GM19328 (cell line): ENCODE results near the gene QKI.

Source experiments
- ATAC-seq: cut with Tn5 transposase; IDR thresholded peaks from one replicate; pipeline ENCODE4 v1.9.1; 2021; ENCODE audit warnings: mild to moderate bottlenecking, moderate library complexity; ENCODE audit not compliant: unreplicated experiment

The QKI gene

DNA sequence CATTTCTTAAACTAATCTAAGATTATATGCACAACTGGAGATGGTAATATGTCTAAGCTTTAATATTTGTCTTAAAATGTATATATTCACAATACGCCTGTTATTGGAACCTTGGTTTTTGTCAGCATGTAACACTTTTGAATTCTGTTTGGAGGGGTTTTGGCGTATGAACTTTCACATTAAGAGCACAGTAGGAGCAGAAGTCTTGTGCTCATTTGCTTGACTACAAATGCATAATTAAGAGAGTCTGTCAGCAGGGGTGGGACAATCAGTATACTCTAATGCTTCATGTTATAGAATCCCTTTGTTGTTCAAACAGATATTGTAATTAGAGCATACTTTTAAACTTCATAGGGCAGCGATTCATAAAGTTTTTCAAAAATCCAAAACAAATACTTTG, 112.8 kb downstream of the QKI start:
- ATAC-seq: no peak

DNA sequence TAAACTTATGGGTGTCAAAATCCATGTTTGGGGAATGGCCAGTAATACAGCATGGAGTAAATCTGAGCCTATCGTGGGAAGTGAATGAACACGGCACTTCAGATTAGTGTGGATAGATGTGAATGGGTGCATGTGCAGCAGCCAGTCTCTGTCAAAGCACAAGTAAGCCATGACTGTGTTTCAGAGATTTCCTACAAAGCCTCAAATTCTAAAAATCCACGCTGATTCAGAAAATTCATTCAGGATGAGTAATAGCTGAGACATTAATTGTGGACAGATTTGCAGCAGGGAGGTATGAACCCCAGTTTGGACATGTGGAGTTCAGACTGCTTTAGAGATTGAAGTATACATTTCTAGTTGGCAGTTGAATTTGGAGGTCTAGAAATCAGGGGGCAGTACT, 115.1 kb downstream of the QKI start:
- ATAC-seq: no peak

DNA sequence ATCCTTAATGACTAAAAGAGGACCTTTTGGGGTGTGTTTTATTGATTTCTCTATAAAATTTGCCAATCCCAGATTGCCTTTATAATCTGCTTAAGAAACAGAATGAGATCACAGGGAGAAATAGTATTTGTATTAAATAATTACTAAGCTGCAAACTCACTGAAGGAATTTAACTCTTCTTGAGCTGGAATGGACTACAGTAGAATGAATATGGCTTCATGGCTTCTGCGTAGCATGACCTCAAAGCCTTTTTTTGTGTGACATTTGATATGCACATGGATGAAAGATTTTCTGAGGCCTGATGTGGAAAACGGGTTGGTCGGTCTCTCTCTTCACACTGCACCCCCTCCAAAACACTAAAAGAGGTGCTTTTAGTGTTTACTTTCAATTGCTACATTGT, 115.9 kb downstream of the QKI start:
- ATAC-seq: no peak

DNA sequence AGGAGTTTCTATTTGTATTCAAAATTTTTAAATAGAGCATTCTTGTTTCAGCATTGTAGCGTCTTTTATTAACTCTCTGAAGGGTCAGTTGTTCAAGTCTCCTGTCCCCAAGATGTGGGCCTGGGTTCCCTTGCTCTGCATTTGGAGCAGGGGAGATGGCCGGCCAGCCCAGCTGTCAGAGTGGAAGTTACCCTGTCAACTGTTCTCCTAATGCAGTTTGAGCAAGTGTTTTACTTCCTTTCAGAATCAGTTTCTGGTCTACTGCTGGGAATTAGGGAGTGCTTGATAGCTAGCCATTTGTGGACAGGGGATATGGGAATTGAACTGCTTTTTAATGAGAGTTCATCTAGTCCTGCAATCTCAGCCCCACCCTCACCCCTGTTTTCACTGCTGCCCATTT, 116.6 kb downstream of the QKI start:
- ATAC-seq: no peak

DNA sequence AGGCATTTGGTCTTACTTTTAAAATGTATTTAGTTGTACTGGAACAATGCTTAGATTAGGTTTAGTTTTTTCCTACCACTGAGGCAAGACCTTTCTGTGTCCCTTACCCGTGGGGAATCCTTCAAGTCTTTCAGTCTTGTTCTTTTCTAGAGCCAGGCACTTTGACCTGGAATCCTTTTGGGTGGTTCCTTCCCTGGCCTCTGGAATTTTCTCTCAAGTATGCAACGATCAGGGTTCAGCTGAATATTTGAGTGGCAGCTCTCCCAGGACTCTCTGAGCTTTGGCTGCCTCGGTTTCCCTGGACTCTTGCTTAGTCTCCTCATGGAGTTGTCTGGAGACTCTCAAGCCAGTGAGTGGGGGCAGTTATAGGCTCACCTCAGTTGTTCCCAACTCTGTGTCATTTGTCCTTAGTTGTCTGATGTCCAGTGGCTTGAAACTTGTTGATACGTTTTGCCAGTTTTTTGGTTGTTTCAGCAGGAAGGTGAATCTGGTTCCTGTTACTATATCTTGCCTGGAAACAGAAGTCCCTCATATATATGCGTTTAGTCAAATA, 118.1 kb downstream of the QKI start:
- no peak for ATAC-seq

DNA sequence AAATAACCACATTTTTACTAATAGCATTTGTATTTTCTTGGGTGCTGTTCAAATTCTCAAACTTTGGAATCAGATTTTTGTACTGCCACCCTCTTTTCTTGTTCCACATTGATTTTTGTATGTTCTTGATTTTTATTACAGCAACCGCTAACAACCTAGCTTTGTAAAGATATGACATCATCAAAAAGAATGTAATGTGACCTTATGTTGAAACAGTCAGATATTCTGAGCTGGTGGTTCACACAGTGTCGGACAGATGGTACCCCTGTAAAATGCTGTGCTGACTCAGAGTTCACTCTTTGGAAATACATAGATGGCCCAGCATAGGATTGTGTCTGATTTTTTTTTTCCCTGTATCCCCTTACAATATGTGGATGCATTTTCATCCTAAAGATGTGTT, 118.9 kb downstream of the QKI start:
- no peak for ATAC-seq

DNA sequence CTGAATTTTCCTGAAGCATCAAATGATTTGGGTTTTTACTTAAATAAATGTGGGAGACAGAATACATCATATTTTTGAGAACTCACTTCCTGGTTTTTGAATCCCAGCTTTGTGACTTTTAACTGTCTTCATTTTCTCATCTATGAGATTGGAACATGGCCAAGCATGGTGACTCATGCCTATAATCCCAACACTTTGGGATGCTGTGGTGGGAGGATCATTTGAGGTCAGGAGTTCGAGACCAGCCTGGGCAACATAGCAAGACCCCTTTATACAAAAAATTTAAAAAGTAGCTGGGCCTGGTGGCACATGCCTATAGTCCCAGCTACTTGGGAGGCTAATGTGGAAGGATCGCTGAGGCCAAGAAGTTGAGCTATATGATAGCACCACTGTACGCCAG, 122.3 kb downstream of the QKI start:
- no peak for ATAC-seq

DNA sequence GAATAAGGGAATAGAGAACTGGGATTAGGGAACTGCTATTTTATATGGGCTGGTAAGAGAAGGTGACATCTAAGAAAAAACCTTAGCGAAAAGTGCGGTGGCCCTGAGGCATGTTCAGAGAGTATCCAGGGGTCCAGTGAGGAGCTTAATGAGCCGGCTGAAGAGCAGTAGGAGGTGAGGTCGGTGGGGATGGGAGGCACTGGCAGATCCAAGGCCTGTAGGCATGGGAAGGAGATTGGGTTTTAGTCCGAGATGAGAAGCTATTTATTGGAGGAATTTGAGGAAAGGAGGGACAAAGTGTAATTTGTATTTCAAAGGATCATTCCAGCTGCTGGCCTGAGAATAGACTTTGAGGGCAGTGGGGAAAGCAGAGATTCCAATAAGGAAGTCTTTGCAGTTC, 123.8 kb downstream of the QKI start:
- ATAC-seq: no peak

DNA sequence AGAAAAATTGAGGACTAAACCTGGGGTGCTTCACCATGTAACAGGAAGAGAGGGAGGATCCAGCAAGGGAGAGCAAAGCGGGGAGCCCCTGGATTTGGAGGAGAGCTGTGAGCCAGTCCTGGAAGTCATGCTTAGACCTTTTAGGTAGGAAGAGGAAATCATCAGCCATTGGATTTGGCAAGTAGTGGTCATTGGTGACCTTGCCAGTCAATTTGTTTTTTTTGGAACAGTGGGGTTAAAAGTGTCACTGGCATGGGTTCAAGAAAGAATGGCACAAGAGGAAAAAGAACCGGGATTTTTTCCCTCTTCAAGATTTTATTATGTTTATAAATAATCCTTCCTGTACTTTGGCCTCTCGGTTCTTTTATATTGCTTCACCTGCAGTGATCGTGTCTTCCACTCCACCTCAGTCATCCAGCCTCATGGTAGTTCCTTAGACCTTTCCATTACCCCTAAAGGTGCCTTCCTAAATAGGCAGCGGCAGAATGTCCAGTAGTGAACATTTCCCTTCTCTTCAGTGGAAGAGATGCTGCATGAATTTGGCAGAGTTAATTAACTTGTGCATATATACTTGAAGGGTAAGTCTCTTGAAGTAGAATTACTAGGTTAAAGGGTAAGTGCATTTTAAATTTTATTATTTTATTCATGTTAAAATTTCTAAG, 124.7 kb downstream of the QKI start:
- ATAC-seq: no peak

DNA sequence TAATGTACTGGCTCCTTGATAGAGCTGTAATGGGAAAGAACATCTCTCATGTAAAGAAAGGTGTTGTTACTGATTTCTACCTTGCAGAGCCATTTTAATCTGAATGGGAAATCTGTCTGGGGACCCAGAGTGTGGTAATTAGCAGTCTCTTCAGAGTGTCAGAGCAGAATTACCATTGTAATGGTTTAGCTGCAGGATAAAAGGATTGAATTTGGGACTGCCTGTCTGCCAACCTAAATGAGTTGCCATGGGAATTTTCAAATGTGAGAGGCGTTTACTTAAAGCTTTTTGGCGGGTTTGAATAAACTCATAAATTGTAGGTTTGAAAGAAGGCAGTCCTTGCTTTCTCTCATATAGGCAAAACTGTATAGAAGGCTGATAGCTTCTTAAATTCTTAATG, 128.8 kb downstream of the QKI start:
- ATAC-seq: no peak

DNA sequence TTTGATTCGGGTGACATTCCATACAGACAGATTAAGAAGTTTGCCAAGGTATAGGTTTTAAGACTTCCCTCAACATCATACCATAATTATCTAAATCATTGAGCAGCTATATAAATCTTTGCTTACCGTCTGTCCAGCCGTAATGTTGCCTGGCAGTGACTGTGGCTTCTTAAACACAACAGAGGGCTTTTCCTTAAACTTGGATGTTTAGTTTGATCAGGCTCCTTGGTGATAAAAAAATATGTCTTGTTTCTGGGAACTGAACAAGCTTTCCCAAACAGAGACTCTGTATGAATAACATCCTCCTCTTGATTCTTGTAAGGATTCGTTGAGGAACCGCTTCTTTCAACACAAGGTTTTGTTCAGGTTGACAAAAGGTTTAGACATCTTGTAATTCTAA, 130.9 kb downstream of the QKI start:
- ATAC-seq: no peak

DNA sequence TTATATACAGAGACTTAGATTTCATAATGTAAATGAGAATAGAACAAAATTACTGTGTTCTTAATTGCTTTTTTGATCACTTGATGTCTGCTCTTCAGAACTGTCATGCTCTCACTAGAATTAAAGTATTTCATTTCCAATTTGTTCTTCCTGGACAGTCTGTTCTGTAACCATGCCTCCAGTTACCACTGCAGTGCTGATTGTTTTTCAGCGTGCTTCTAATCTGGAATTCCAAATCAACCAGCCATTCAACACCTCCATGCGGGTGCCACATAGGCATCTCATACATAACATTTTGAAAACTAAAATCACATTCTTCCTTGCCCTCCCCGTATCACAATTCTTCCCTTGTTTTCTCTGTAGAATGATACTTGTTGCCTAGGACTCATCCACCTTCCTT, 132.8 kb downstream of the QKI start:
- ATAC-seq: no peak

DNA sequence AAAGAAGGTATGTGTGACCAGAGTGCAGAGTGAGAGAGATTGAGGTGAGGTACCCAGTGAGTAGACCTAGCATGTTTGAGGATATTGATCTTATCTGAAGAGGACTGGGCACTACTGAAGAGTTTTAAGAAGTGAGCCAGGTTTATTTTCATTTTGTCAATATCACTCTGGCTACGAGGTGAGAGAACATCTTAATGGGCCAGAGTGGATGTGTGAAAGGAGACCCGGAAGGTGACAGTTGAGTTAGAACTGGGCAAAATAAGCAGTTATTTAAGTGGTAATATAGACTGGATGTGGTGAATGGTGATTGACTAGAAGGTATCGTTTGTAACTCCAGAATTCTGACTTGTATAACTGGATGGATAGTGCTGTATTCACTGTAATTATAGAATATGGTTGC, 134.1 kb downstream of the QKI start:
- ATAC-seq: no peak

DNA sequence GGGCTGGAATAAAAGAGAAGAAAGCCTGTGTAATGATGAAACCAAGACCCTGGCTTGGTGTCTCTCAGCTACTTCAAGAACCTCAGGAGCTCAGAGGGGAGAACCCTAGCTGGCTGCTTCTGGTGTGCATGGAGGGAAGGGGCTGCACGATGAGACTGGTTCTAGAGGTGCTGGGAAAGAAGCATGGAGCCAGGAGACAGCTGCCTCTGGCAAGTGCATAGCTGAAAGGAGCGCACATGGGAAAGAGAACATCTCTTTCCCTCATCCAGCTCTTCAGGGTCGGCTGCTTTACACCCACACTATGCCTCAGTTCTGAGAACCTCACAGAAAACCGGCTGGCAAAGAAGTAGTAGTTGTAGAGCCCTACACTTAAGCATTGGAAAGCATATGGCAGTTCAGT, 139.5 kb downstream of the QKI start:
- no peak for ATAC-seq

DNA sequence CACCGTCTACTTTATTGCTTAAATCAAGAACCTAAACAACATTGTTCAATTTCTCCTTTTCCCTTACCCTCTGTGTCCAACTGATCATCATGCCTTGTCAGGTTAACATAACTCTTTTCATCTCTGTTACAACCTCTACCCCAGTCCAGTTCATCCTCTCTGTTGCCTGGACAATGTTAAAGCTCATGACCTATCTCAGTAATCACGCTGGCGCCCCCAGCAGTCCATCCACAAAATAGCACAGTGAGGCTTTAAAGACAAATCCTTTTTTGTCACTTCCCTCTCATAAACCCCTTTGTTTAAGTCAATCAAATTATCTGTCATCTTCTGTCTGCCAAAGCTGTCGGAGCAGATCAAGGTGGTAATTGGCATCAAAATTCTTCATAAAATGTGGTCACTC, 140.1 kb downstream of the QKI start:
- no peak for ATAC-seq

DNA sequence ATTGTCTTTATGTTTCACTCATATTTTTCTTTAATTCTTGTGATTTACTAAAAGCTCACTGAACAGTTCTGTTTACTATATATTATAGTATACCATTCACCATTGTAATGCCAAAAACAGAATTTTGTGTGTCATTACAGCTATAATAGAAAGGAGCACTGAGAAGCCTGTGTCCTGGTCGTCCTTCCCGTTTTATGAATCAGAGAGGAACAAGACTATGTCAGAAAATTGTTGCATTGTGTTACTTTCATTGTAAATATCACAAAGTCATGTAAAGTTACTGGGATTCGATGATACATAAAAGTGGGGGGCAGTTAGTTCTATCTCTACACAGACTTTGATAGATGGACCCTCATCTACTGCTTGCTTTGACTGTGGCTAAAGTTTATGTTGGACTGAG, 145.1 kb downstream of the QKI start:
- no peak for ATAC-seq

DNA sequence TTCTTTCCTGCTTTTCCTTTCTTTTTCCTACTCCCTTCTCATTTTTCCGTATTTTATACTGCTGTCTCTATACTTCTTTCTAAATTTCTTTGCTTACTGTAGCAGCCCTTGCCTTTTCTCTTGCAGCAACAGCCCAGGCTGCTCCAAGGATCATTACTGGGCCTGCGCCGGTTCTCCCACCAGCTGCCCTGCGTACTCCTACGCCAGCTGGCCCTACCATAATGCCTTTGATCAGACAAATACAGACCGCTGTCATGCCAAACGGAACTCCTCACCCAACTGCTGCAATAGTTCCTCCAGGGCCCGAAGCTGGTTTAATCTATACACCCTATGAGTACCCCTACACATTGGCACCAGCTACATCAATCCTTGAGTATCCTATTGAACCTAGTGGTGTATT, 148.8 kb downstream of the QKI start:
- no peak for ATAC-seq

DNA sequence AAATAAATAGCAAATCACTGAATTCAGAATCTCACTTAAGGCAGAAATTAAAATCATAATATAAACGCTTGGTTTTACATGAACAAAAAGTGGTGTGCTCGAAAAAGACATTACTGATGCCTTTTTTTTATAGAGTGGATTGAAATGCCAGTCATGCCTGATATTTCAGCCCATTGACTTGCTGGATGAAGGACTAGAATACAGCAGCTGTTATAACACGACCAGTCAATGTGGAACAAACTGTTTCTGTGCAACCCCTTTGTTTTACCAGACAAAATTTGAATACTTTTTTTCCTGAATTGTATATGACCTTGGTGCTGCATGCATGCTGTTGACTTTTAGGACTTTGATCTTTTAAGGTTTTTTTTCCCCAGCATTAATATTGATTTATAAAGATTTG, 150.0 kb downstream of the QKI start:
- ATAC-seq: no peak

DNA sequence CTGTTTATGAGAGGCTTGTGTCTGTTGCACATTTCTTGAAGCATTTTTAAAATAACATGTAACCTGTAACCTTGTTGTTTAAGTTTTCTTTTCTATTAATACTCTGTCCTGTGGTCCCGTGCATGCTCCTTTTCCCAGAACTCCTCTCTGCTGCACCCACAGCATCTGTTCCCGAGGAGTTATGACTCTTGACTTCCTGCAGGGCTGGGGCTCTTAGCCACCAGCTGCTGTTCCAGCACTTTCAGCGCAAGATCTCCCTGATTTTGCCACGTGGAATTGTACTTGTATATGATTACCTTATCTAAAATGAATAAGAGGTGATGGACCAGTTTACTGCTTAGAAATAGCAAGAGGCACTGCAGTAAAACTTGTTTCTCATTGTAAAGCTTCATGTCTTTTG, 150.6 kb downstream of the QKI start:
- no peak for ATAC-seq

DNA sequence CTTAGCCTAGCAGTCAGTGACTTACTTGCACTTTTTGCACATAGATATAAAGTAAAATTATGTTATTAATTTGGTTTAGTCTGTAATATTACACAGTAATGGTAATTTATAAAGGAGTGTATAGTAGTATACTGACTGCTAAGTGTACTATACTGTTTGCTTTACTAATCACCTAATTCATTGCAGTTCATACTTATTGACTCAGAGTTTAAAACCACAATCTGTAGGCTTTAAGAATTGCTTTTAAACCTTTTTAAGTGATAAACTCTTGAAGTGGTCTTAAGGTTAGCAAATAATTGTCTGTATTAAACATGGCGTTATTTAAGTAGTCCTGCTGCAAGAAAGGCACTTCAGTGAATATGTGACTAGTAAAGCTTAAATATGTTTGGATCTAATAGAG, 151.5 kb downstream of the QKI start:
- no peak for ATAC-seq

DNA sequence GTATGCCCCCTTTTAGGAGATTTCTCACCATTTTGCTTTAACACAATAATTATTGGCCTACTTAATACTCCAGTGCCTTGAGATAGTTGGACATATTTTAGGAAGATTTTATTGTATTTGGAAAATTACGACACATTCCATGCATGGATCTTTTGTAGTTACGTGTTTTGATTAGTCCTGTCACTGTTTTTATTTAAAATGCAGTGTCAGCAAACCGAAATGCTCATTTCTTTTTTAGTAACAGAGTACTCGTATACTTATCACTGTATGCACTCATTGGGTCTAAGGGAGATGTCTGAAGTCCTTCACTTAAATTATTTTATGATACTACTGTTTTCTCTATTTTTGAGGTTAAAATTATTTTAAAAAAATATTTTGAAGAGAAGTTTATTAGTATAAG, 153.8 kb downstream of the QKI start:
- ATAC-seq: no peak

DNA sequence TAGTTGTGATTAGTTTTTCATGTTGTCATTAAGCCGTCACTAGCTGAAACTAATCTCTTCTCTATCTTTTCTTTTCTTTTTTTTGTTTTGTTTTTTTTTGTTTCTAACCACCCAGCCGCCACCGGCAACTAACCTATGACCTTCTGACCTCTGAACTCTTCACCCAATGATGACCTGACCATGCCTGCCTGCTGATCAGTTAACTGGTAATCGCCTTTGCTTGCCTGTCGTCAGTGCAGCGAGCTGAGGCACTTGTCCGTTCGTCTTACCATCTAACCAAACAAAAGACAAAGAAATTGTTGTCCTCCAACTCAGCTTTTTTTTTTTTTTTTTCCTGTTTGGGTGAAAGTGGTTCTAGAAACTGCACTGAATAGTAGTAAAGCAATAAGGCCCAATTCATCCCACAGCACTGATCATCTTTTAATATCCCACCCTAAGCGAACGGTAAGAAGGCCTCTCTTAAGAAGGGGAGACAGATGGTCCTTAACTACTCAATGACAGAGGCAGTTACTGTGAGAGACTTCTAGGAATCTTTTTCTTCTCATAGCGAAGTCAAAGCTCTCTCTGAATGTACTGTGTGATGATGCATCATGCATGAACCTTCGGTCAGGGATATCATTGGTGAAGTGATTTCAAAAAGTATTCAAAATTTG, 156.2 kb downstream of the QKI start:
- ATAC-seq: no peak

DNA sequence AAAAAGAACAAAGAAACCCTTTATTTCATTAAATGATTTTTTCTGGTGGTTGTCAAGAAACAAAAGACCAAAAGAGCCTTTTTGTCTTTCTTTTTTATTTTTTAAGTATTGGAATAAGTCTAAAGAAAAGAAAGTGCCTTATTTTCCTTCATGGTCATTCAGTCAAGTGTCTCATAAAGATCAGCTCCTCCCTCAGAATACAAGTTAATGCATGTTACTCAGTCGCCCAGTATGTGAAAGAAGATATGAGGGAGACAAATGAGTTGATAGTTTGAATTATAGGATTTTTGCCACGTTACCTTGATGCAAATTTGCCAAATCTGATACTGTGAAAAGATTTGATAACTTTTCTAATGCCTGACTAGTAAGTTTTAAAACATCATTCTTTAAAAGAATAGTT, 157.2 kb downstream of the QKI start:
- ATAC-seq: no peak
